VCaP (cell line): Measurements from ENCODE around the gene IRF1.

ENCODE experiments used
- H3K27ac ChIP-seq: fragments of 450-650 bp; 2 replicates; pipeline ENCODE4 v1.5.1; 2017
- CTCF ChIP-seq: fragments of 450-650 bp; conservative IDR thresholded peaks from 2 replicates; pipeline ENCODE4 v1.5.1; 2017; ENCODE audit warnings: mild to moderate bottlenecking, moderate library complexity

IRF1 gene

GRCh38 chr5:132435447-132435846, 55.1 kb downstream of the IRF1 start:
- no peak for TF ChIP-seq CTCF
- no peak overlapping the region for H3K27ac ChIP-seq

- no peak overlapping the region for H3K27ac ChIP-seq
- no peak for TF ChIP-seq CTCF
These were observed 55.9 kb downstream of the IRF1 start for GRCh38 chr5:132434416-132435286.

GRCh38 chr5:132433141-132433540, 57.4 kb downstream of the IRF1 start:
- no peak overlapping the region for H3K27ac ChIP-seq
- no peak for TF ChIP-seq CTCF

- no peak for TF ChIP-seq CTCF
These were observed 58.9 kb downstream of the IRF1 start for GRCh38 chr5:132431632-132432031.

More at GRCh38 chr5:132431632-132432031, 58.9 kb downstream of the IRF1 start:
- H3K27ac ChIP-seq = no peak overlapping the region
